H9 (cell line): ENCODE measurements around the gene STXBP6. TPM values are rescaled to one million over a fixed set of nuclear protein-coding genes. Genes with fewer than 3 reads are reported as not detected.

Experiments used
- DNase-seq: peaks from one replicate; pipeline ENCODE4 v3.0.0-alpha.2; 2017
- H2AFZ ChIP-seq: one replicate; pipeline ENCODE4 v1.6.1; 2013; ENCODE audit warnings: mild to moderate bottlenecking, low read length, control low read depth, moderate library complexity
- H2AK5ac ChIP-seq: 2 replicates; pipeline ENCODE4 v1.6.1; 2013; ENCODE audit warnings: low read length, control low read depth, mixed read lengths; ENCODE audit not compliant: insufficient read length
- H2BK120ac ChIP-seq: one replicate; pipeline ENCODE4 v1.6.1; 2013; ENCODE audit warnings: low read depth, mild to moderate bottlenecking, low read length, control low read depth, inconsistent platforms; ENCODE audit not compliant: poor library complexity, severe bottlenecking
- H2BK12ac ChIP-seq: 2 replicates; pipeline ENCODE4 v1.6.1; 2013; ENCODE audit warnings: low read length, control low read depth, mixed read lengths, low read depth; ENCODE audit not compliant: insufficient read length
- H2BK15ac ChIP-seq: 2 replicates; pipeline ENCODE4 v1.6.1; 2013; ENCODE audit warnings: low read depth, low read length, control low read depth
- H2BK20ac ChIP-seq: one replicate; pipeline ENCODE4 v1.6.1; 2013; ENCODE audit warnings: low read depth, mild to moderate bottlenecking, low read length, control low read depth, inconsistent platforms; ENCODE audit not compliant: poor library complexity, severe bottlenecking
- H2BK5ac ChIP-seq: 2 replicates; pipeline ENCODE4 v1.6.1; 2013; ENCODE audit warnings: low read length, control low read depth, mixed read lengths; ENCODE audit not compliant: insufficient read length
- H3K14ac ChIP-seq: 2 replicates; pipeline ENCODE4 v1.6.1; 2013; ENCODE audit warnings: low read length, control low read depth; ENCODE audit not compliant: insufficient read depth
- H3K18ac ChIP-seq: 2 replicates; pipeline ENCODE4 v1.6.1; 2013; ENCODE audit warnings: low read depth, mild to moderate bottlenecking, mixed read lengths, low read length, control low read depth; ENCODE audit not compliant: insufficient read length
- H3K23ac ChIP-seq: 2 replicates; pipeline ENCODE4 v1.6.1; 2013; ENCODE audit warnings: low read length, control low read depth, mixed read lengths, low read depth; ENCODE audit not compliant: insufficient read length
- H3K23me2 ChIP-seq: 2 replicates; pipeline ENCODE4 v1.6.1; 2013; ENCODE audit warnings: low read depth, mild to moderate bottlenecking, mixed read lengths, low read length, control low read depth; ENCODE audit not compliant: insufficient read length, poor library complexity, severe bottlenecking
- H3K27ac ChIP-seq: 2 replicates; pipeline ENCODE4 v1.5.1; 2013; ENCODE audit warnings: low read length, control low read depth, mixed read lengths, low read depth; ENCODE audit not compliant: insufficient read length
- H3K27me3 ChIP-seq: 2 replicates; pipeline ENCODE4 v1.6.1; 2013; ENCODE audit warnings: low read length, control low read depth, inconsistent platforms; ENCODE audit not compliant: insufficient read depth
- H3K4ac ChIP-seq: 2 replicates; pipeline ENCODE4 v1.6.1; 2013; ENCODE audit warnings: low read depth, mild to moderate bottlenecking, control low read depth, inconsistent platforms, low read length, moderate library complexity
- H3K4me1 ChIP-seq: 2 replicates; pipeline ENCODE4 v1.6.1; 2013; ENCODE audit warnings: low read length, control low read depth, inconsistent platforms; ENCODE audit not compliant: insufficient read depth
- H3K4me2 ChIP-seq: 2 replicates; pipeline ENCODE4 v1.6.1; 2013; ENCODE audit warnings: low read length, control low read depth, mixed read lengths; ENCODE audit not compliant: insufficient read length, insufficient read depth
- H3K56ac ChIP-seq: 2 replicates; pipeline ENCODE4 v1.6.1; 2013; ENCODE audit warnings: low read depth, mild to moderate bottlenecking, mixed read lengths, low read length, control low read depth; ENCODE audit not compliant: insufficient read length
- H3K79me1 ChIP-seq: 2 replicates; pipeline ENCODE4 v1.6.1; 2013; ENCODE audit warnings: low read depth, mild to moderate bottlenecking, moderate library complexity, low read length, control low read depth, inconsistent platforms; ENCODE audit not compliant: insufficient read depth, poor library complexity, severe bottlenecking
- H3K79me2 ChIP-seq: 2 replicates; pipeline ENCODE4 v1.6.1; 2013; ENCODE audit warnings: low read length, control low read depth, inconsistent platforms; ENCODE audit not compliant: insufficient read depth
- H3K9ac ChIP-seq: 2 replicates; pipeline ENCODE4 v1.6.1; 2013; ENCODE audit warnings: low read length, control low read depth, mixed read lengths; ENCODE audit not compliant: insufficient read length; ENCODE audit errors: extremely low read depth
- H3K9me3 ChIP-seq: one replicate; pipeline ENCODE4 v1.6.1; 2013; ENCODE audit warnings: low read depth, low read length, inconsistent platforms; ENCODE audit not compliant: control insufficient read depth
- H3T11ph ChIP-seq: one replicate; pipeline ENCODE4 v1.6.1; 2013; ENCODE audit warnings: mild to moderate bottlenecking, low read length, control low read depth, inconsistent platforms
- H4K20me1 ChIP-seq: one replicate; pipeline ENCODE4 v1.6.1; 2013; ENCODE audit not compliant: control insufficient read depth, insufficient read length, insufficient read depth
- H4K5ac ChIP-seq: 2 replicates; pipeline ENCODE4 v1.6.1; 2013; ENCODE audit warnings: low read depth, mild to moderate bottlenecking, mixed read lengths, low read length, control low read depth; ENCODE audit not compliant: insufficient read length
- H4K8ac ChIP-seq: replicated peaks from 2 replicates; pipeline ENCODE4 v1.6.1; 2013; ENCODE audit warnings: low read length, control low read depth, mixed read lengths, low read depth; ENCODE audit not compliant: insufficient read length
- H4K91ac ChIP-seq: 2 replicates; pipeline ENCODE4 v1.6.1; 2013; ENCODE audit warnings: low read depth, mild to moderate bottlenecking, moderate library complexity, mixed read lengths, low read length, control low read depth; ENCODE audit not compliant: insufficient read length
- H3K27ac Mint-ChIP-seq, 3 experiments: 2 replicates in 2 of 3; 3 replicates in 1 of 3; pipeline ENCODE4 v1.8.0; 2020 to 2021; ENCODE audit warnings: mixed read lengths in 3 of 3, mild to moderate bottlenecking in 1 of 3, moderate library complexity in 1 of 3
- H3K27me3 Mint-ChIP-seq: 2 replicates; pipeline ENCODE4 v1.8.0; 2021; ENCODE audit warnings: low read depth, mild to moderate bottlenecking, moderate library complexity, mixed read lengths
- H3K36me3 Mint-ChIP-seq, 3 experiments: 2 replicates in 2 of 3; 3 replicates in 1 of 3; pipeline ENCODE4 v1.8.0; 2020 to 2021; ENCODE audit warnings: low read depth in 3 of 3, mixed read lengths in 3 of 3; ENCODE audit not compliant: insufficient read depth in 1 of 3
- H3K4me1 Mint-ChIP-seq, 2 experiments: 2 replicates each; pipeline ENCODE4 v1.8.0; 2020; ENCODE audit warnings: mixed read lengths in 2 of 2
- H3K4me3 Mint-ChIP-seq, 2 experiments: 2 replicates in 1 of 2; 3 replicates in 1 of 2; pipeline ENCODE4 v1.8.0; 2020 to 2021; ENCODE audit warnings: mild to moderate bottlenecking in 2 of 2, mixed read lengths in 2 of 2, moderate library complexity in 1 of 2
- H3K9me3 Mint-ChIP-seq, 2 experiments: 2 replicates in 1 of 2; 3 replicates in 1 of 2; pipeline ENCODE4 v1.8.0; 2020; ENCODE audit warnings: mild to moderate bottlenecking in 2 of 2, mixed read lengths in 2 of 2, moderate library complexity in 1 of 2
- CTCF ChIP-seq: fragments of 200-600 bp; sonication (generic); conservative IDR thresholded peaks from 3 replicates; pipeline ENCODE4 v1.8.0; 2021; ENCODE audit warnings: antibody characterized with exemption, mild to moderate bottlenecking
- WGBS: extraction: QIAGEN DNeasy Blood & Tissue Kit; methylation state at CpG from one replicate; pipeline ENCODE4 v1.1.7; 2013; ENCODE audit warnings: missing lambda C conversion rate, low lambda C conversion rate, mixed read lengths; ENCODE audit not compliant: insufficient read length; ENCODE audit errors: extremely low coverage; 5-methylcytosine and 5-hydroxymethylcytosine counted together
- total RNA-seq: library from RNA; stranded (reverse); gene quantifications from 2 replicates; pipeline ENCODE4 v1.2.1, GENCODE V29; 2021

STXBP6 gene
- total RNA-seq, 1 experiment from 2014 or later = 3.6 TPM

GRCh38 chr14:25003537-25003936, 46.4 kb downstream of the STXBP6 start:
- WGBS = no CpG with 5 or more reads among the region's 1 CpG
- Histone ChIP-seq H4K8ac (no peak overlapping the region), H2BK5ac (no peak overlapping the region), H2BK120ac (no peak overlapping the region), H3K23me2 (no peaks in the 10 kb centered on the region), H3K27me3 (no peaks in the 10 kb centered on the region), H3K18ac (no peak overlapping the region), H3K79me1 (no peaks in the 10 kb centered on the region), H2BK15ac (no peak overlapping the region), H3K9me3 (no peaks in the 10 kb centered on the region), H3K56ac (no peak overlapping the region), H3K27ac (no peak overlapping the region), H4K5ac (no peak overlapping the region), H2BK20ac (no peak overlapping the region), H4K91ac (no peak overlapping the region), H3K4ac (no peak overlapping the region), H2AFZ (no peak overlapping the region), H3K4me2 (no peak overlapping the region), H3T11ph (no peak overlapping the region), H2BK12ac (no peak overlapping the region), H2AK5ac (no peak overlapping the region), H3K23ac (no peak overlapping the region), H4K20me1 (no peaks in the 10 kb centered on the region), H3K9ac (no peak overlapping the region), H3K14ac (no peak overlapping the region), H3K79me2 (no peaks in the 10 kb centered on the region), H3K4me1 (no peaks in the 10 kb centered on the region)
- Mint-ChIP-seq H3K27ac (no peak overlapping the region), H3K4me1 (peaks cover 4% of the 10 kb centered on the region in 2 experiments), H3K36me3 (no peaks in the 10 kb centered on the region), H3K27me3 (no peaks in the 10 kb centered on the region), H3K9me3 (peaks cover 0 to 2% of the 10 kb centered on the region in 2 experiments; a peak in 2 of 5 replicates), H3K4me3 (no peak overlapping the region)
- DNase-seq = no peak
- no peak for TF ChIP-seq CTCF
